ENCODE data around the gene WNT16. TPM values are rescaled to one million over a fixed set of nuclear protein-coding genes. Genes with fewer than 3 reads are reported as not detected.

Gene WNT16
- total RNA-seq, 1 donor from 2014 or later = not detected

DNA sequence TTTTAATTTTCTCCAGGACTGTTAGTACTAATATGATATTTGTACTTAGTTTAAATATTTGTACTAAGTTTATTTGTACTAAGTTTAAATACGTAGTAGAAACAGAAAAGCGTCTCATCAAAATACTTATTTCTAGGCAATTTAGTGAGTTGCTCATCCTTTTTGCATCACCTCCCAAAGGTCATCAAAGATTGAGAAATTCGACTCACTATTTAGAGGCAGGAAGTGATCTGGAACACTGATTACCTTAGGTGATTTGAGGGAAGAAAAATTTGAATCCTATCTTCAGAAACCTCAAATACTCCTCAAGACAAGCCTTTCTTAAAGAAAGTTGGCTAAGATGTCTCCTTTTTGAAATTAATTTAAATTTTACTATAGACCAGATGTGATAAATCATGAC is 14.5 kb downstream of the WNT16 start:
- no peak for DNase-seq (ENCODE audit: low read depth in 2 of 2)

DNA sequence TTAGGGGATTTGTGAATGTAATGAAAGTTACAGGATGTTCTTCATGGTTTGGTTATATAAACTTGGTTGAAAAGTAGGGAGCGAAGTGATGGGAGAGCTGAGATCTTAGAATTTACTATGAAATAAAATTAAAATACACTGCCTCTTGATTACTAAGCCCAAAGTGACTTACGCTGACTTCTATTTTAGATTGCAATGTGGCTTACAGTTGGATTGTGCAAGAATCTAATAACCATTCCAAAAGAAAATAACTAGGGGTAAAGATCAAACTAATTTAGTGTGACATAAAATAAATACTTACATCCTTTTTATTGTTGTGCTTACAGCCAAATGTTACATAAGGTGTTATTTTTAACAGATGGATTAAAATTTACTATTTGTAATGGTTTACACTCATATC is 15.3 kb downstream of the WNT16 start:
- no peak for DNase-seq (ENCODE audit: low read depth in 2 of 2)

DNA sequence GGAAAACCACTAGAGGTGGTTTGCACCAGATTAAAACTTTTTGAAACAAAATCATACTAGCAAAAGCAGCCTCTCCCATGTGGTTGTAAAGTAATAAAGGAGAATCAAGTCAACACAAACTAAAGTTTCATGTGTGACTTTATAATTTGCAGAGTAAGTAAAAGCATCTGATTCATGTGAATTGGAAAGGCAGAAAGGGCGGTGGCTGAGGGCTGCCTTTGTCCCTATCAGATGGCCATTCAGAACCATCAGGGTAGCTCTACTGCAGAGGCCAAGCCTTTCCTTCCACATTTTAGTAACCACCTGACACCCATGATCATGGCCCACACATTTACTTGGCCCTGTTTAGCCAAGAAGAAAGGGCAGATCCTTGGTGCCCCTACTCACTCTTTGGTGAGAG is 15.7 kb downstream of the WNT16 start:
- DNase-seq (ENCODE audit: low read depth in 2 of 2) = no peak

DNA sequence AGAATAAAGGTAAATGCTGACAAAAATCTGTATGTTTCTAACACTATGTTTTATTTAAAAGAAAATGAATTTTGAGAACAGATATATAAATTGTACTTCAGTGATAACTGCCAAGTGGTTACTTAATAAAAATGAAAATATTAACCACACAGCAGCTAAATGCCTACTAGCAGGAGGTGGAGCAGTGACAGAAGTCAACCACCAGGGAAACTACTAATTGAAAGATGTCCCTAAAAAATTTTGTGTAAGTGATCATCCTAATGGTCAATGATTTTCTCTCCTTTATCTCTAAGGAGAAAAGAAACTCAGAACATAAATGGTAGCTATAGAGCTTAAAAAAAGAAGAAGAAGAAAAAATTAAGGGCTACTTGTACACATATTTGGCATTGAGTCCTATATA is 22.9 kb downstream of the WNT16 start:
- DNase-seq (ENCODE audit: low read depth in 2 of 2) = no peak

DNA sequence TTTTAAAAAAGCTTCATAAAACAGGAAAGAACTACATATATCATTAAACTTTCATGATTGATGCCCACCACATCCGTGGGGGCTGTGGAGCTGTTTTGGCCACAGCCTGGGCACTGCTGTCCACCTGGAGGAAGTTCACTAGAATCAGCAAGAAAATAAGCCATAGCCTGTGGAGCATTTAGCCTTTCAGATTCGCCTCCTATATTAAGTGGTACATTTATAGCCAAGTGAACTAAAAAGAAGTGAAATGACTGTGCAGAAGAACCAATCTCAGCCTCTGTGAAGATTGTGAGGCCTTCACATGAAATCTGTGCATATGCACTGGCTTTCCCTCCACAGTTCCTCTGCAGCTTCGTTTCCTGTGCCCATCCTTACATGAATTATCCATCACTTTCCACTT is 23.5 kb downstream of the WNT16 start:
- DNase-seq (ENCODE audit: low read depth in 2 of 2) = no peak

DNA sequence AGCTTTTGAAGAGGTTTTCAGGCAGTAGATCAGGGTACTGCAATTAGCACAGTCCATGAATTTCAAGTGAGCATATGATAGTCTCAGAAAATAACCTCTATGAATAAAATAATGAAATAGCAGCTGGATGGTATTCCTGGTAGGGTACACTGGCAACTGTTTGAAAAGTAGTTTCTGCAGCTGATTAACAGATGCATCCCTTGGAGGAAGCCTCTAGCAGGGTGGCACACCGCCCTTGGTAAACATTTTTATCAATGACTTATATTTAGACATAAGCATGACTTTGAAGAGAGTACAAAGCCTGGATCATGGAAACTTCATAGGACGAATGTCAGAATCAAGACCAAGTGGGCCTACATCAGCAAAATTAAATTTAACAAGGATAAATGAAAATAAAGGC is 26.8 kb downstream of the WNT16 start:
- no peak for DNase-seq (ENCODE audit: low read depth in 2 of 2)

DNA sequence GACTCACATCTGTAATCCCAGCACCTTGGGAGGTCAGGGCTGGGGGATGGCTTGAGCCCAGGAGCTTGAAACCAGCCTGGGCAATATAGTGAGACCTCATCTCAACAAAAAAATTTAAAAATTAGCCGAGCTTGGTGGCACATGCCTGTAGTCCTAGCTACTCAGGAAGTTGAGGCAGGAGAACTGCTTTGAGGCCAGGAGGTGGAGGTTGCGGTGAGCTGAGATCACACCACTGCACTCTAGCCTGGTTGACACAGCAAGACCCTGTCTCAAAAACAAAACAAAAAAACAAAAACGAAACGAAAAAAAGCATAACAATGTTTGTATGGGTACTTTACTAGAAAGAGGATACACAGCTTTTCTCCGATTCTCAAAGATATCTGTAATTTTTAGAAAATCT is 31.8 kb downstream of the WNT16 start:
- DNase-seq (ENCODE audit: low read depth in 2 of 2) = no peak

DNA sequence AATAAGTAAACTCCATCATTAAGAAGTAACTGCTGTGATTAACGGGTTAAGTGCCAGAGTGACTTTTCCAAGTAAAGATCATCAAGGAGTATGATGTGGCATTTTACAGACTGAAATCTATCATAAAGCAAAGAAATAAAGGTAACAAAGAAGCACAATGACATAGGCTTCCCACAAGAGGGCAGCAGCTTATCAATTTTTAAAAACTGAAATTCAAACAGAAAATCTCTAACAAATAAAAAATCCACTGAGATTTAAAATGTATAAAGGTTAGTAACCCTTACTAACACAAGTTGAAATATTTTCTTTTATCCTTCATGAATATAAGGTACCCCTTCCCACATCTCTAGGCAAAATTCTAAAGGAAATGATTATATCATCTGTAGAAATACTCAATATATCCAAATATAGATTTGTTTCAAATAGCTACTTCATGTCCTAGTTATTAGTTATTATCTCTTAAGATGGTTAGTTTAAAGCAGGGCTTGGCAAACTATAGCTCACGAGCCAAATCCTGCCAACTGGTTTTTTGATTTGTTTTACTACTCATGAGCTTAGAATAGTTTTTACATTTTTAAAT is 38.1 kb downstream of the WNT16 start:
- DNase-seq (ENCODE audit: low read depth in 2 of 2) = peak; percentile 60 to 72

DNA sequence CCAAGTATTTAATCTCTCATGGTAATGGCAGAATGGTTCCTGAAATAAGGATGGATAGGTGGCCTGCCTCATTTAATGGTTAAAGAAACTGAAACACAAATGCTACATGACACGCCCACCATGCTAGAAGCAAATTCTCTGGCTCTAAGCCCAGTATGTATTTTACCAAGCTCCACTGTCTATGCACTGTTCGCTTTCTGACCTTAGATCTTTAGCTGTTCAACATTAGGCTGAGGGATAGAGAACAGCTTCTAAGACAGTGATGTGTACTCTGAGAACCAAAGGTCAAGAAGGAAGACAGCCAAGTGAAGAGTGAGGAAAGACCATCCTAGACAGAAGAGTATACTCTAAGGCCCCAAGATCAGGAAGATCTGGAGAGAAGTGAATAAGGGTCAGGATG is 40.7 kb downstream of the WNT16 start:
- DNase-seq (ENCODE audit: low read depth in 2 of 2) = peak; percentile 64 to 70

DNA sequence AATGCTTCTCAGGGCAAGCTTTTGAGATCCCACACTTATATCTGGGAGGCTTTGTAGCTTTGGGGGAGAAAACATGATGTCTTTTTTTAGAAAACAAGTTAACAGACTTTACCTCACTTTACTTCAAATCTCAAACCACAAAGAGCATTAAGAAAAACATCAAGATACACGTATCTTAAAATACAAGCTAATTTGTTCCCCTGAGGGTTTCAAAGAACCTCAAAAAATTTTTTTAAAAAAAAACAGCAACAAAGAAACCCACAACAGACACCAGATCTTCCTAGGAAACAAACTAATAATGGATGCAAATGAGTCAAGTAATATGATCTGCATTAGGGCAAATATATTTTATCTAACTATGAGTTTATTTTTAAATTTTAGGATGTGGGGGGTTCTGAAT is 42.6 kb downstream of the WNT16 start:
- no peak for DNase-seq (ENCODE audit: low read depth in 2 of 2)

DNA sequence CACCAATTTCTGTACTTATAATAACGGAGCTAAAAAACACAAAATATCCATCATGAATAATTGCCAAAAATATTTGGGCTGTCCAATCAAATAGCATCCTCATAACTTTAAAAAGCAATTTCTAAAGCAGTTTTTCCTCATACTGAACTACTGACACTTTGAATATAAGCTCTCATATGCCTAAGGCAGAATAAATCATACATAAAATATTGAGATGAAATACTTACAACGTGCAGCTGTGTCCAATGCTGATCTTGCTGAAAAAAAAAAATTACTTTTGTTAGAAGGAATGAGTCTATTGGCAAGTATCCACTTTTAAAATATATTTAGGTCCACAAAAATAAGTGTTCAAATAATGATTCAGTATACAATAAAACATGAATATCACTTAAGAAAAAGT is 43.1 kb downstream of the WNT16 start:
- no peak for DNase-seq (ENCODE audit: low read depth in 2 of 2)

DNA sequence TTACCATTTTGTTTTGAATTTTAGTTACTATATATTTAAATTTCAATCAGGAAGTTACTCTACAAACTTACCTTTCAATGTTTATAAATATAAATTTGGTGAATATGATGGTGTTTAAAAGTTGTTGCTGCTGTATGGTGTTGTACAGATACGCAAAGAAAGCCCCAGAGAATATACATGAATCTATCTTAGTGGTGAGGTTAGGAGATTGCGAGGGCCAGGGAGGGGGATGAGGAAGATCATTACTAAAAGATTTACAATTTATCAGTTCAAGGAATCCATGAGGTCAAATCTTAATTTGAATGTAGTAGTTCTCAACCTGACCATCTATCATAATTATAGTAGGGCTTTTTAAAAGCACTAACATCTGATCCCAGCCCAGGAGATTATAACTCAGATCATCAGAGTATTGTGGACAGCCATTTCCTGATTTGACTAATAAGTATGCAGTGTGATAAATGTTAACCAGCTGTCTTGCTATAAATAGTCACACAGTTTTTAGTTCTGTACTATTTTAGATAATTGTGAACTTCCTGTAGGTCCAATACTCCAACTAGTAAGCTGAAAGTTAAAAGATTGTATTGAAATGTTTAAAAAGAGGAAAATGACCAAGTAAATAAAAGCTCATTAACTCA is 43.7 kb downstream of the WNT16 start:
- DNase-seq (ENCODE audit: low read depth in 2 of 2) = peak; percentile 11 to 85

DNA sequence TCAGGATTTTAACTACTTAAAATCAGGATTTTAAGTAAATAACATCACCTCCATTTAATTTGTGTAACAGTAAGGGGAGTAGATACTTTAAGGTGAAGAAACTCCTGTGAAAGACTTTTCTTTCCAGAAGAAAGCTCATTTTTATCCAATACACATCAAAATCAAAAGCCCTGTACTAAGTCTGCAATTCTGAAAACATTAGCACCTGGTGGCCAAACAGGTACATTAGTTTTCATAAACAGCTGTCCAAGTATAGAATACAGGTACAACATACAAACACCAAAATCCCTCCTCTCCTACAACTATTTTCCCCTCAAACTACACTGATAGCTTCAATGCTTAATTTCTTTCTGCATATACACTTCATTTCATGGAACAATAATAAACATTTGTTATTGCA is 44.4 kb downstream of the WNT16 start:
- no peak for DNase-seq (ENCODE audit: low read depth in 2 of 2)

DNA sequence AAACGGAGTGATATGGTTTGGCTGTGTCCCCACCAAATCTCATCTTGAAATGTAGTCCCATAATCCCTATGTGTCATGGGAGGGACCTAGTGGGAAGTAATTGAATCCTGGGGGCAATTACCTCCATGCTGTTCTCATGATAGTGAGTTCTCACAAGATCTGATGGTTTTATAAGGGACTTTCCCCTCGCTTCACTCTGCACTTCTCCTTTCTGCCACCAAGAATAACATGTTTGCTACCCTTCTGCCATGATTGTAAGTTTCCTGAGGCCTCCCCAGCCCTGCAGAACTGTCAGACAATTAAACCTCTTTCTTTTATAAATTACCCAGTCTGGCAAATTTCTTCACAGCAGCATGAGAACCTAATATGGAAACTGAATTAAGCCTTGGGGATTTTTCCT is 48.2 kb downstream of the WNT16 start:
- no peak for DNase-seq (ENCODE audit: low read depth in 2 of 2)

DNA sequence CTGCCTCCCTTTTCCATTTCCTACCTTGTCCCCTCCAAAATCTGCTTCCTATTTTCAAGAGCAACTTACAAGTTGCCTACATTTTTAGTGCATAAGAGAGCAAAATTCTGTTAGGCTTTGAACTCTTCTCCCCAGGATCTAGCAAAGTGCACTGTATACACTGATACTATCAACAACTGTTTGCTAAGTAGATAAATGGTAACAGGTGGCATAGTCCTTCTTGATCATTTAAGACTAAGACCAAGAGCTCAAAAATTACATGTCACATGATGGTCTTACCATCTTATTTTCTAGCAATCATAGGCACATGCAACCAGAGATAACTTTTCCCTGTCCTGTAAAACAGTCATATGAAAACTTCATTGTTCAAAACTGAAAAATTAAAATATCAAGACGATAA is 51.1 kb downstream of the WNT16 start:
- no peak for DNase-seq (ENCODE audit: low read depth in 2 of 2)

DNA sequence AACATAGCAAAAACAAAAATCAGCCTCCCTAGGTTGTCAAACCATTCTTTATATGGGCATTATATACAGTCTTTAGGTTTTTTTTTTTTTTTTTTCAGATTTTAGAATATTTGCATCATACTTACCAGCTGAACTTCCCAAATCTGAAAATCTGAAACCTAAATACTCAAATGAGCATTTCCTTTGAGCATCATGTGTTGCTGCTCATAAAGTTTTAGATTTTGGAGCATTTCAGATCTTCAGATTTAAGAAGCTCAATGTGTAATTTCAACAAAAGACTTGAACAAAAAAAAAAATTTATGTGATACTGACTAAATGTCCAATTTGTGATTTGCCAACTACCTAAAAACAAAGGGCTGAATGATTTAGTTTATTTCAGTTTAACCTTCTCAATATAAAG is 53.7 kb downstream of the WNT16 start:
- no peak for DNase-seq (ENCODE audit: low read depth in 2 of 2)

DNA sequence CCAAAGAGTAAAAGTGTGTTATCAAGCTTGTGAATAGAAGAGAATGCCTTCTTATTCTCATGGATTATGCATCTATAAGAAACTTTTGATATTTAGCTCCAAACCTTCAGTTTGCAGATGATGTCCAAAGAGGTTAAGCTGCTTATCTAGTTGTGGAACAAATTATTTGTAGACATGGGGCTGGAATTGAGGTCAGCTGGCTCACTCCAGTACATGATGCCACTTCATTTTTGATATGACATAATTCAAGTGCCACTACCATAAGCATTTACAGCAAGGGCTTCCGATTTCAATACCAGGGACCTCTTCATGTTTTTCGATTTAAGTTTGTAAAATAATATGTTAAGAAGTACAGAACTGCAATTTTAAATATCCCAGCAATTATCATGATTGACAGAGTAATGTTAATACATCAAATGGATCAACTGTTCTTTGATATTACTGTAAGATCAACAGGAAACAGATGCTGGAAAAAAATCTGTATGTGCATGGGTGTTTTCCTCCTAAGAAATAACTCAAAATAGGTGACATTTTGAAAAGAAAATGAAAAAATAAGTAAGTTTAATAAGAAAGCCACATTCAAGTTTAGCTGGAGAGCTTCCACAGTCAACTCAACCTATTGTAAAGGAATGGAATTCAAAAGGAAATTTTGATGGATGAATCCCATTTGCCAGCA is 54.6 kb downstream of the WNT16 start:
- peak; percentile 16 to 44 for DNase-seq (ENCODE audit: low read depth in 2 of 2)

DNA sequence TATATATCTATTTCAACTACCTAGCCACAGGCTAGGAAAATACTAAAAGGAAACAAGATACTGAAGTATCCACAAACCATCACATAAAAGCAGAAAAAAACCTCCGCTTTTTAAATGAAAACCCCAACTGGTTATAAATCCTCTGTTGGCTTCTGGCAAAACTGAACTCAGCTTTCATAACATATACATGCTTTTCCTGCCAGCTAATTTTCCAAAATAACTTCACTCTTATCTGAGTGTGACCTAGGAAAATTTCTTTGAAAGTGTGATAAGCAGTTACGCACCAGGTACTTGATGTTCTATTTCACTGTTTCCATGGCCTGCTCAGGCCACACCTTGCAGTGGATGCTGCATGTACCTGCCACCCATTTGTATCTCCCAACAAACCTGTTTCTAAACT is 55.5 kb downstream of the WNT16 start:
- peak; percentile 7 to 56 for DNase-seq (ENCODE audit: low read depth in 2 of 2)

DNA sequence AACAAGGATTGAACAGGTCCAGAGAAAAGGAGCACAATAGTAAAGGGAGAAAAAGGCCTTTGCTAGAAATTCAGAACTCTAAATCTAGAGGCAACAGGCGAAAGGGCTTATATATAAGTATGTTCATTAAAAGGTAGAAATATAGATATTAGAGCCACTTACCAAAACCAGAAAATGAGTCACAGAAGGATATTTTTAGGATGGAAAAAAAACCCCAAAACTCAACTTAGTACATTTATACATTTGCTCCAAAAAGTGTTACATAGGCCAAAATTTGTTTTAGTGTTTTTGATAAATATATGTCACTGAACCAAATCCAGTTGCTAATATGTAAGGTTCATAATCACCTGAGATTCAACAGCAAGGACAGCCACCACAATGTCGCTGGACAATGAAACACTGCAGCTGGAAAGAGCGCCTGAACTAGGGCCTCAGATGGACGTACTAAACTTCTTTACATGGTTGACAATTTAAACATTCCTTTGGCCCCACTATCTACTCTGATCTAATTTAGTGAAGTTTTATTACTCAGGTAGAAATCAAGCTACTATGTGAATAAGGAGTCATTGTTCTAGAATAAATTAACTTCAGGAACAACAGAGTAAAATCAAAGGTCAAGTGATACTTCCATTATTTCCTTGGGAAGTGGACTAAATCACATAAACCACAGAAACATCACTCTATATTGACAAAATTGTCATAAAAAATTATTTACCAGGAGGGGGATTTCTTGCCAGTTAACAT is 56.4 kb downstream of the WNT16 start:
- DNase-seq (ENCODE audit: low read depth in 2 of 2) = no peak

DNA sequence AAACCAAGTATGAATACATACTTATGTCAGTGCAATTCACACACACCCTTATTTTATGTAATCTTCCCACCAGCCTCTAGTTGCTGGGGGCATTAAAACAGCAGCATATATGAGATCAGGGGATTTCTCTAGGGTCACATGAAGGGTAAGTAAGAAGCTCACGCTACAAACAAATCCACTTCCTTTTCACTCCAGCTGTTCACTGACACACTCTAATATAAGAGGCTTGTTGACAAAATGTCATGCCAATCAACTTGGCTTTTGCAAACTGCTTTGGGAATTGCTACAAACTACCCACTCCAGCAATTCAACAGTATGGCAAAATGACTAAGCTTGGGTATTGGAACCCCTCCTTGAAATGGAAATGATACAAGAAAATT is 57.0 kb downstream of the WNT16 start:
- peak; percentile 46 to 91 for DNase-seq (ENCODE audit: low read depth in 2 of 2)

DNA sequence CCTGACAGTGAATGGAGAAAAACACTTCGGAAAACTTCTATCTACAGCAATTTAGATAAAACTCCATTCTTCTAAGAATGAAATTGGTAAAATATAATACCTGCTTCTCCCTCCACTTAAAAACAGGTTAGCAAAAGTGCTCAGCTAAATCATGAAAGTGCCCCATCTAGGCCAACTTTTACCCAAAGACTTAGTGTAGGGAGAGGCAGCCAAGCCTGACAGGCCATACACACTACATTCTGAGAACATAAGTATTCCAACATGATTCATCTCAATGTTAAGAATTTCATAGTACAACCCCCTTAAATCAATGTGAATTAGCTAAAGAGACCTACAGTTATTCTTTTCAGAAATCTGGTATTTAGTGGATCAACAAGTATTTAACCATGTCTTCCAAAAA is 60.1 kb downstream of the WNT16 start:
- no peak for DNase-seq (ENCODE audit: low read depth in 2 of 2)

DNA sequence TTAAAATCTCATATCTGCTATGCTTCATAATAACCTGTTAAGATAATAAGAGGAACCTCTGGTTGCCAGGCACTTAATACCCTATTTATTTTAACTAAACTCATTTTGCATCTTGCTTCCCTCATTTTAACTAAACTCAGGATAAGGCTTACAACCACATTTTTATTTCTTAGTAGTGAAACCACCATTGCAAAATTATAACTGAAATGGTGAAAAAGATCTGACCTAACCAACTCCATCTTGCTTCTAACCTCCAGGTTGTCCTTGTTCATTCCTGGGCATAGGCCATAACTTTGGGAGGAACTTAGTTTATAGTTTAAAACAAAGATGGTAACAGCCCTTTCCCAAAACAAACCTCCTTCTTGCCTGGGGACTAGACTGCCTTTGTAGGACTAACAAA is 61.3 kb downstream of the WNT16 start:
- DNase-seq (ENCODE audit: low read depth in 2 of 2) = no peak

DNA sequence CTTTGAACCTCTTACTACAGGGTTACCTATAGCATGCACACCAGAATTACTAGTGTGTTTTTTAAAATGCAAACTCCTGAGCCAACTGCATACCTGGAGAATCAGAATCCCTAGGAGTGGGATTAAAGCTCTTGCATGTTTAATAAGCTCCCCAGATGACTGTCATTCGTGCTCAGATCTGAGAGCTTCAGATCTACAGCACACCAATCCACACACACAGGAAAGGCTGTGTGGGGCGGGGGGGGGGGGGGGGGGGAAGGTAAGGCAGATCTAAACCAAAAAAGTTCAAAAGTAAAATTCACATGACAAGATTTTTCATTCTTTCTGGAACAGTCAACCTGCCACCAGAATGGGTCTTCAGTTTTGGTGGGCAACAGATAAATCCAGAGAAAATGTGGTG is 61.8 kb downstream of the WNT16 start:
- no peak for DNase-seq (ENCODE audit: low read depth in 2 of 2)

All from lung microvascular endothelial cell (primary cell).